GM12801 (cell line): Measurements from ENCODE around the gene CLCN4.

Experiments
- CTCF ChIP-seq: IDR thresholded peaks from one replicate; pipeline ENCODE4 v1.5.1; 2011; ENCODE audit warnings: control low read depth; ENCODE audit not compliant: insufficient read length; ENCODE audit errors: extremely low read depth

The CLCN4 gene

GRCh38 chrX:10259716-10260115 is 102.9 kb downstream of the CLCN4 start:
- no peak for TF ChIP-seq CTCF

GRCh38 chrX:10265775-10266174 is 109.0 kb downstream of the CLCN4 start:
- no peak for TF ChIP-seq CTCF

GRCh38 chrX:10278716-10279115 is 121.9 kb downstream of the CLCN4 start:
- no peak for TF ChIP-seq CTCF

- no peak for TF ChIP-seq CTCF
Observed at GRCh38 chrX:10280071-10280470, 123.3 kb downstream of the CLCN4 start.

GRCh38 chrX:10282490-10282889 is 125.7 kb downstream of the CLCN4 start:
- no peak for TF ChIP-seq CTCF

- TF ChIP-seq CTCF = no peak
Observed at GRCh38 chrX:10286195-10286594, 129.4 kb downstream of the CLCN4 start.
